ENCODE data around the gene TSPAN5. TPM values are rescaled to one million over a fixed set of nuclear protein-coding genes. Genes with fewer than 3 reads are reported as not detected.

The TSPAN5 gene
- total RNA-seq, 1 donor from 2014 or later, result 21.8 TPM

GRCh38 chr4:98646422-98646821 is 12.0 kb downstream of the TSPAN5 start:
- Mint-ChIP-seq H3K27me3 (ENCODE audit: unreplicated experiment) (peaks cover 1% of the 10 kb centered on the region), H3K4me3 (ENCODE audit: unreplicated experiment) (no peak overlapping the region), H3K4me1 (ENCODE audit: unreplicated experiment) (peaks cover 26% of the 10 kb centered on the region), H3K27ac (ENCODE audit: unreplicated experiment) (no peak overlapping the region), H3K9me3 (ENCODE audit: unreplicated experiment) (no peaks in the 10 kb centered on the region), H3K36me3 (ENCODE audit: low read depth, unreplicated experiment) (no peaks in the 10 kb centered on the region)
- TF ChIP-seq CTCF (IDR thresholded peaks at IDR 0.05; ENCODE audit: unreplicated experiment), result no peak
- DNase-seq (ENCODE audit: low spot score), result no peak

GRCh38 chr4:98645527-98645926 is 12.9 kb downstream of the TSPAN5 start:
- no peaks in the 10 kb centered on the region for H3K36me3 Mint-ChIP-seq (ENCODE audit: low read depth, unreplicated experiment)
- H3K4me1 Mint-ChIP-seq (ENCODE audit: unreplicated experiment), result peaks cover 26% of the 10 kb centered on the region

GRCh38 chr4:98643755-98644154 is 14.7 kb downstream of the TSPAN5 start:
- Mint-ChIP-seq H3K36me3 (ENCODE audit: low read depth, unreplicated experiment) (no peaks in the 10 kb centered on the region), H3K4me1 (ENCODE audit: unreplicated experiment) (peaks cover 22% of the 10 kb centered on the region), H3K9me3 (ENCODE audit: unreplicated experiment) (no peaks in the 10 kb centered on the region), H3K4me3 (ENCODE audit: unreplicated experiment) (no peak overlapping the region), H3K27ac (ENCODE audit: unreplicated experiment) (no peak overlapping the region), H3K27me3 (ENCODE audit: unreplicated experiment) (peaks cover 1% of the 10 kb centered on the region)
- no peak for TF ChIP-seq CTCF (IDR thresholded peaks at IDR 0.05; ENCODE audit: unreplicated experiment)
- DNase-seq (ENCODE audit: low spot score), result no peak

More at GRCh38 chr4:98645527-98645926, 12.9 kb downstream of the TSPAN5 start:
- H3K27me3 Mint-ChIP-seq (ENCODE audit: unreplicated experiment), result peaks cover 1% of the 10 kb centered on the region
- no peak overlapping the region for H3K4me3 Mint-ChIP-seq (ENCODE audit: unreplicated experiment)
- DNase-seq (ENCODE audit: low spot score), result no peak
- H3K9me3 Mint-ChIP-seq (ENCODE audit: unreplicated experiment), result no peaks in the 10 kb centered on the region
- TF ChIP-seq CTCF (IDR thresholded peaks at IDR 0.05; ENCODE audit: unreplicated experiment), result no peak
- no peak overlapping the region for H3K27ac Mint-ChIP-seq (ENCODE audit: unreplicated experiment)

- DNase-seq (ENCODE audit: low spot score), result no peak
- H3K27me3 Mint-ChIP-seq (ENCODE audit: unreplicated experiment), result no peaks in the 10 kb centered on the region
- H3K4me3 Mint-ChIP-seq (ENCODE audit: unreplicated experiment), result no peak overlapping the region
- H3K36me3 Mint-ChIP-seq (ENCODE audit: low read depth, unreplicated experiment), result no peaks in the 10 kb centered on the region
- no peak for TF ChIP-seq CTCF (IDR thresholded peaks at IDR 0.05; ENCODE audit: unreplicated experiment)
- H3K27ac Mint-ChIP-seq (ENCODE audit: unreplicated experiment), result no peak overlapping the region
- H3K9me3 Mint-ChIP-seq (ENCODE audit: unreplicated experiment), result no peaks in the 10 kb centered on the region
- H3K4me1 Mint-ChIP-seq (ENCODE audit: unreplicated experiment), result peaks cover 15% of the 10 kb centered on the region
Measured at GRCh38 chr4:98642991-98643426, 15.4 kb downstream of the TSPAN5 start.

GRCh38 chr4:98641906-98642668 is 16.3 kb downstream of the TSPAN5 start:
- Mint-ChIP-seq H3K4me3 (ENCODE audit: unreplicated experiment) (no peak overlapping the region), H3K4me1 (ENCODE audit: unreplicated experiment) (peaks cover 12% of the 10 kb centered on the region), H3K36me3 (ENCODE audit: low read depth, unreplicated experiment) (no peaks in the 10 kb centered on the region), H3K27ac (ENCODE audit: unreplicated experiment) (no peak overlapping the region), H3K9me3 (ENCODE audit: unreplicated experiment) (no peaks in the 10 kb centered on the region), H3K27me3 (ENCODE audit: unreplicated experiment) (no peaks in the 10 kb centered on the region)
- no peak for DNase-seq (ENCODE audit: low spot score)
- no peak for TF ChIP-seq CTCF (IDR thresholded peaks at IDR 0.05; ENCODE audit: unreplicated experiment)

Measured in endothelial cell (in vitro differentiated cells).